HL-60 (cell line): ENCODE results near the gene CEBPZOS.

Experiments
- GABPA ChIP-seq: IDR thresholded peaks from 2 replicates; pipeline ENCODE4 v1.6.1; 2012; ENCODE audit warnings: low read depth
- POLR2AphosphoS5 ChIP-seq: IDR thresholded peaks from 2 replicates; pipeline ENCODE4 v1.6.1; 2012; ENCODE audit warnings: low read depth
- TF ChIP-seq, protein P1 (sequence below): IDR thresholded peaks from one replicate; pipeline ENCODE4 v1.5.1; 2011; ENCODE audit warnings: low read length, control low read depth, inconsistent platforms; ENCODE audit not compliant: insufficient read depth

GRCh38 chr2:37189452-37190153 is 6.7 kb upstream of the CEBPZOS start:
- TF ChIP-seq, protein P1, sequence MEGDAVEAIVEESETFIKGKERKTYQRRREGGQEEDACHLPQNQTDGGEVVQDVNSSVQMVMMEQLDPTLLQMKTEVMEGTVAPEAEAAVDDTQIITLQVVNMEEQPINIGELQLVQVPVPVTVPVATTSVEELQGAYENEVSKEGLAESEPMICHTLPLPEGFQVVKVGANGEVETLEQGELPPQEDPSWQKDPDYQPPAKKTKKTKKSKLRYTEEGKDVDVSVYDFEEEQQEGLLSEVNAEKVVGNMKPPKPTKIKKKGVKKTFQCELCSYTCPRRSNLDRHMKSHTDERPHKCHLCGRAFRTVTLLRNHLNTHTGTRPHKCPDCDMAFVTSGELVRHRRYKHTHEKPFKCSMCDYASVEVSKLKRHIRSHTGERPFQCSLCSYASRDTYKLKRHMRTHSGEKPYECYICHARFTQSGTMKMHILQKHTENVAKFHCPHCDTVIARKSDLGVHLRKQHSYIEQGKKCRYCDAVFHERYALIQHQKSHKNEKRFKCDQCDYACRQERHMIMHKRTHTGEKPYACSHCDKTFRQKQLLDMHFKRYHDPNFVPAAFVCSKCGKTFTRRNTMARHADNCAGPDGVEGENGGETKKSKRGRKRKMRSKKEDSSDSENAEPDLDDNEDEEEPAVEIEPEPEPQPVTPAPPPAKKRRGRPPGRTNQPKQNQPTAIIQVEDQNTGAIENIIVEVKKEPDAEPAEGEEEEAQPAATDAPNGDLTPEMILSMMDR = no peak
- TF ChIP-seq POLR2AphosphoS5 = no peak
- TF ChIP-seq GABPA = no peak
